NCI-H510A treated with DMSO at 0.1 percent for 48 hours (cell line): ENCODE results near the gene RADIL.
"Not testable (repeated sequence)": the region's sequence is repeated elsewhere in the genome, so short reads cannot be mapped to it uniquely, and the experiment has no call there.

Experiments
- DNase-seq: peaks from one replicate; lab custom pipeline; 2025; lab: John Stamatoyannopoulos, UW

Gene RADIL, protein sequence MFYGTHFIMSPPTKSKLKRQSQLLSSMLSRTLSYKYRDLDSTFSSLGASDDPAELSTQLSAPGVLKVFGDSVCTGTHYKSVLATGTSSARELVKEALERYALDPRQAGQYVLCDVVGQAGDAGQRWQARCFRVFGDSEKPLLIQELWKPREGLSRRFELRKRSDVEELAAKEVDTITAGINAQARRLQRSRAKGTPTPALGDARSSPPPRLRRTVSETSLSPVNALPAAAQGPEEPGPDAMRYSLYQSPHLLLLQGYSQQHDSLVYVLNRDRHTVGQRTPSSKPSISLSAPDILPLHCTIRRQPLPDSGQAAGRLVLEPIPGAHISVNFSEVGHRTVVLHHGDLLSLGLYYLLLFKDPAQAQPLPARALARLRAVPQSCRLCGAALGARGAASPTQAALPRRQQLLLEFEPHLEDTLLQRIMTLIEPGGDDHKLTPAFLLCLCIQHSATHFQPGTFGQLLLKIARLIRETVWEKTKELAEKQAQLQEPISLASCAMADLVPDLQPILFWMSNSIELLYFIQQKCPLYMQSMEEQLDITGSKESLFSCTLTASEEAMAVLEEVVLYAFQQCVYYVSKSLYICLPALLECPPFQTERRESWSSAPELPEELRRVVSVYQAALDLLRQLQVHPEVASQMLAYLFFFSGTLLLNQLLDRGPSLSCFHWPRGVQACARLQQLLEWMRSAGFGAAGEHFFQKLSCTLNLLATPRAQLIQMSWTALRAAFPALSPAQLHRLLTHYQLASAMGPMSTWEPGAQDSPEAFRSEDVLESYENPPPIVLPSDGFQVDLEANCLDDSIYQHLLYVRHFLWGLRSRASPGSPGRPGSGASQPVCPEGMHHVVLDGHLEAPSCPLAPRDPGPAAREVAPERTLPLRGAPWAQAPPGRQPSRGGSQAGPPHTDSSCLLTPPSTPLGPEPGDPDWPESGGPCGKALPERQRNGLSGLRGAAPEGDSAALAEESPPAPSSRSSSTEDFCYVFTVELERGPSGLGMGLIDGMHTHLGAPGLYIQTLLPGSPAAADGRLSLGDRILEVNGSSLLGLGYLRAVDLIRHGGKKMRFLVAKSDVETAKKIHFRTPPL

DNA sequence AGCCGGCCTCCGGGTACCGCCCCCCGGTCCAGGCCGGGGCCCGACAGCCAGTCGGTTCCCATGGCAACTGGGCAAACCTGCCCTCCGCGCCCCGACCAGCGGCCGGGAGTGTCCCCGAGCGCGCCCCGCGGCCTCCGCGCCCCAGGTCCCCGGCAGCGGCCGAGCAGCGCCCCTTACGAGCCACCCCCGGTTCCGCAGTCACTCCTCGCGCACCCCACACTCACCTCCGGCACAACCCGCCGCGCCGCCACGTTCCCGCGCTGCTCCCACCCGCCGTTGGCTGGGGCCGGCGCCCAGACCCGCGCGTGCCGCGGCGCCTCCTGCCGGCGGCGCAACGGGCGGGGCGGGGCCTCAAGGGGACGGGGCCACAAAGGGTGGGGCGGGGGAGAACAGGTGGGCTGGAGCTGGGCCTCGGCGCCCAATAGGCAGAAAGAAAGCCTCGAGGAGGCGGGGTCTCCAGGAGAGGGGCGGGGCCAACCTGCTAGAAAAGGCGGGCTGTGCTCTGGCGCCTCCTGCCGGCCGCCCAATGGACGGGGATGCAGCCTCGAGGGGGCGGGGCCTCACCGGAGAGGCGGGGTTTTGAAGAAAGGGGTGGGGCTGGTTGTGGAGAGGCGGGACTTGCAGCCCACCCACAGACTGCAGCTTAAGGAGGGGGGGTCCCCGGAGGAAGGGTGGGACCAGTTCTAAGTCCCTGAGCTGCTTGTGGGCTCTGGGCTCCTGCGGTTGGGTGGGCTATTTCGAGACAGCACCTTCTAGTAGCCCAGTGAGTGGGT is at the start of gene RADIL:
Gene RADIL, minus strand, starts transcription at position 345 of the 773 bp plus-strand sequence. CDS start 5,577 bp downstream, outside the sequence.
- peak; percentile 21 for DNase-seq

DNA sequence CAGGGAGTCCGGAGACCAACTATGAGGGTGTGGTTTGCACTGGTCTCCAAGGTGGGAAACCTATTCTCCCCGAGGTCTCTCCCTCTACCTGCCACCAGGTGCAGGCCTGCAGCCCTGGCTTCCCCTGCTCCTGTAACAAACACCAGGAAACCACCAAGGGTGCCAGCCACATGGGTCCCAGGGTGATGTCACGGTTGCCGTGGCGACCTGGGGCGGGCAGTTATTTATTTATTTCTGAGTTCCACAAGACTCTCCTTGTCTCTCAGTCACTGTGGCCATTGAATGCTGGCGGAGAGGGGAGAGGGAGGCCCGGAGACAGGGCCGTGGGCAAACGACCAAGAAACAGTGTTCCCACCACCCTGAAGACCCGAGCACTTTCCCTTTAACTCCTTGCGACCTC is 48.4 kb upstream of the RADIL start:
- DNase-seq = peak; percentile 77

DNA sequence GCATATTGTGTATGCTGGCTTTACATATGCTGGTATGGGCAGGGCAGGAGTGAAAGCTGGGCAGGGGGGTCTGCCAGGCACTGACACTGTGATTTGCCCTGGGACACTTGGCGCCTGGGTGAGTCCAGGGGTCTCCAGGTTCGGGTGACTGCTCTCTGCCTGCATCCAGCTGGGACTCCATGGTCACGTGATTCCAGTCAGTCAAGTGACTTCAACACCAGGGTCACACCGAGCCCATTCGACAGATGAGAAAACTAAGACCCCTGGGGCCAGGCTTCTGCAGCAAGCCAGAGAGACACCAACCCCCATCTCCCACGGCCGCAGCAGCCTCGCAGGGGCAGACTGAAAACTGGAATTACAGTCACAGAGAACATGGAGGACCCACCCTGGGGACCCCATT is 45.5 kb upstream of the RADIL start:
- DNase-seq = no peak

DNA sequence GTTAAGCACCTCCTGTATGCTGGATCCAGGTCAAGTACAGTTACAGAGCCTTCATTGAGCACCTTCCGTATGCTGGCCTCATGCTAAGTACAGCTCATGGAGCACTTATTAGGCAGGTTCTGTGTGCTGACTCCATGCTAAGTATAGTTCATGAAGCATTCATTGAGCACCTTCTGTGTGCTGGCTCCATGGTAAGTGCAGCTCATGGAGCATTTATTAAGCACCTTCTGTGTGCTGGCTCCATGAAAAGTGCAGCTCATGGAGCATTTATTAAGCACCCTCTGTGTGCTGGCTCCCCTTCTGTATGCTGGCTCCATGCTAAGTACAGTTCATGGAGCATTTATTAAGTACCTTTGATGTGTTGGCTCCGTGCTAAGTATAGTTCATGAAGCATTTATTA is 44.9 kb upstream of the RADIL start:
- DNase-seq = no peak

DNA sequence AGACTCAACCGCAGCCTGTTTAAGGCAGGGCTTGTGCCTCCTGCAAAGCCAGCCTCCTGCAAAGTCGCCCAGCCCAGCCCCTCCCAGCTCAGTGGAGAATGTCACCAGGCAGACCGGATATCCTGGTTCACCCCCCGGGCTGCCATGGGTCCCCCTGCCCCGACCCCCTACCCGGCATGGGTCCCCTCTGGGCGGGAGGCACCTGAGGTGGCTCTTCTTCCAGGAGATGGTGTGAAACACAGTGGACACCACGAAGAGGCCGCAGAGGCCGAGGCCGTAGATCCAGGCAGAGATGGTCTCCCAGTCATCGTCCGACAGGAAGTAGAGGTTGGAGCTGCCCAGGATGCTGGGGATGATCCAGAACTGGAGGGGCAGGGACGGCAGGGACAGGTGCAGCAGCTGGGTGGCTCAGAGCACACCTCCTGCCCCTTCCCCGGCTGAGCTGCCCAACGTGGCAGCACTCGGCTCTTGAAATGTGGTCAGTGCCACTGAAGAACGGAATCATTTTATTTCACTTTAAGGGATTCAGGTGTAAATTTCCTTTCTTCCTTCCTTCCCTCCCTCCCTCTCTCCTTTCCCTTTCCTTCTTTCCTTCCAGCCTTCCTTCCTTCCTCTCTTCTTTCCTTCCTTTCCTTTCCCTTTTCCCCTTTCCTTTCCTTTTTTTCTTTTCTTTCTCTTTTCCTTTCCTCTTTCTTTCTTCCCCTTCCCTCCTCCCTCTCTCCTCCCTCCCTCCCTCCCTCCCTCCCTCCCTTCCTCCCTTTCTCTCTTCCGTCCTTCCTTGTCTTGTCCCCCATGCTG is 36.7 kb upstream of the RADIL start:
- DNase-seq = no peak

DNA sequence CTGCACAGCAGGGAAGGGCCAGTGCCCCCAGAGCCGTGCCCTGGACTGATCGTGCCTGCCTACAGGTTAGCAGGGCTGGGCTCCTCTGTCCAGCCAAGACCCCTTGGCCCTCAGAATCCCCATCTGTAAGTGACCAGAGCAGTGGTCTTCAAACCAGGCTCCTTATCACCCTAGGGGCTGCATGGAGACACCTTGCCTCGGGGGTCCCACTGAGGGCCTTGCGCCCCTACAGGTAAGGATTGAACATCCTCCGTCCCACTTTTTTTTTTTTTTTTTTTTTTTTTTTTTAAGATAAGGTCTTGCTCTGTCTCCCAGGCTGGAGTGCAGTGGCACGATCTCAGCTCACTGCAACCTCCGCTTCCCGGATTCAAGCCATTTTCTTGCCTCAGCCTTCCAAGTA is 32.6 kb upstream of the RADIL start:
- no peak for DNase-seq

DNA sequence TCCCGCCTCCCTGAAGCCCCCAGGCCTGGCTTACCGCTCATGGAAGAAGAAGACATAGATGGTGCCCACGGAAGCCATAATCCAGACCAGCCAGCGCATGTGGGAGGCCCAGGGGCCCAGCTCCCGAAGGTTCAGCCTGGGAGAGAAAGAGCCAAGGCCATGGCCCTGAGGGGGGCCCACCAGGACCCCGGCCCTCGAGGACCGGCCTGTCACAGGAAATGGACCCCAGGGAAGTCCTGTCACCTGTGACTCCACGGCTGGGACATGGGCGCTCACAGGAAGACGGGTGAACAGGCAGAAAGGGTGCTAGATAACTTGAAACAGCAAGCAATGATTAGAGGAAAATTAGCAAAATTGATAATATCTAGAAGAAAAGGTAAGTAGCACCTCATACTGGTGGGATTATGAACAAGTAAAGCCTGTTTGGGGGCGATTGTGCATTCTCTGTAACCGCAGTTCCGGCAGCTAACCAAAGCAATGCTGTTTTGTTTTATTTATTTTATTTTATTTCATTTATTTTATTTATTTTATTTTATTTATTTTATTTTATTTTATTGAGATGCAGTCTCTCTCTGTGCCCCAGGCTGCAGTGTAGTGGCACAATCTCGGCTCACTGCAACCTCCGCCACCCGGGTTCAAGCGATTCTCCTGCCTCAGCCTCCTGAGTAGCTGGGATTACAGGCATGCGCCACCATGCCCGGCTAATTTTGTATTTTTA is 27.8 kb upstream of the RADIL start:
- no peak for DNase-seq

DNA sequence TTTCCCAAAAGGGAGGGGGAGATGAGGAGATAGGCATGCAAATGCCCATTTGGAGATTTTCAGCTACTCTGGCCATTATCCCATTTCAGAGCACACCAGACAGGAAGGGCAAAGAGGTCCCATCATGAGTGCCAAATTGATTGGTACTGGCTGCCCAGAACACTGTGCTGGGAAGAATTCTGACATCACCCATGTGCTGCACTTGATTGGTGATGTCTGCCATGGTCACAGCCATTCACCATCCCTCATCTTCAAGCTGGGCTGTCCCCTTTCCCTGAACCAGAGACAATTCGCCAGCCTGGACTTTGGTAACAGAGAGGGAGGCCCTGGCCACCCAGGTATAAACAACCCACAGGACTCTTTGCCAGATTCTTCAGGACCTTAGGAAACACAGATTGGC is 23.2 kb upstream of the RADIL start:
- no peak for DNase-seq

DNA sequence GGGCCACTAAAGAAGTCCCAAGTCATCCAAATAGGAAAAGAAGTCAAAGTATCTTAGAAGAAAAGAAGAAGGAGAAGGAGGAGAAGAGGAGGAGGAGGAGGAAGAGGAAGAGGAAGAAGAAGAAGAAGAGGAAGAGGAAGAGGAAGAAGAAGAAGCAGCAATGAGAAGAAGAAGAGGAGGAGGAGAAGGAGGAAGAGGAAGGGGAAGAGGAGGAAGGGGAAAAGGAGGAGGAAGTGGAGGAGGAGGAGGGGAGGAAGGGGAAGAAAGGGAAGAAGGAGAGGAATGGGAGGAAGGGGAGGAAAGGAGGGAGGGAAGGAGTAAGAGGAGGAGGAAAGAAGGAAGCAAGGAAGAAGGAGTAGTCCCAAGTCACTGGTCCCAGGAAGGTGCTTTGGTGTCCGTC is 21.7 kb upstream of the RADIL start:
- no peak for DNase-seq

DNA sequence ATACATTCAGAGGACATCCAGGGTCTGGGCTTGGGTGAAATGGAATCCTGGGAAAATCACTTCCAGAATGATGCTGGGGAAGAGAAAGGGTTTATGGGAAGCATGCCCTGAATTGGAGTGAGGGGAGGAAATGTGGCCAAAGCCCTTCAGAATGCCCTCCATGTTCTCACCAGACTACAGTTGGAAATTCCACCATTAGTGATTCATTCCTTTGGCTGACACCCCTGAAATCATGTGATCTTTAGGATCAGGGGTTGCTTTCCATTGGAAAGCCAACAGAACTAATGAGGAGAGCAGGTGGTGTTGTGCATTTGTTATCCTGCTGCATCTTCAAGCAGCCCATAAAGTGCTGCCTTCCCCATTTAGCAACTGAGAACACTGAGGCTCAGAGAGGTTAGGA is 20.8 kb upstream of the RADIL start:
- no peak for DNase-seq

DNA sequence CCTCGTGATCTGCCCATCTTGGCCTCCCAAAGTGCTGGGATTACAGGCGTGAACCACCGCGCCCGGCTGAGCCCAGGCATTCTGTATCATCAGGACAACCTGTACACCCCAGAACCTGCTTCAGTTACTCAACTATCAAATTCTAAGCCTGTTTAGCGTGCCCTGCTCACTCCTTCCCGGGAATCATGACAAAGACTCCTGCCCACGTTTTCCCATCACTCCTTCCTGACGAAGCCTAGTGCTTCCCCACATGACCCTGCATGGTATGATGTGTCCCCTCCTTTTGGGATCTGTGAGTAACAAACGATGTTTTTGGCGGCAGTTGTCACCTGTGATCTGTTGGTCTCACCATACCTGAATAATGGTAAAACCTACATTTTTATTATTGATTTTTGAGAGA is 12.2 kb upstream of the RADIL start:
- no peak for DNase-seq

DNA sequence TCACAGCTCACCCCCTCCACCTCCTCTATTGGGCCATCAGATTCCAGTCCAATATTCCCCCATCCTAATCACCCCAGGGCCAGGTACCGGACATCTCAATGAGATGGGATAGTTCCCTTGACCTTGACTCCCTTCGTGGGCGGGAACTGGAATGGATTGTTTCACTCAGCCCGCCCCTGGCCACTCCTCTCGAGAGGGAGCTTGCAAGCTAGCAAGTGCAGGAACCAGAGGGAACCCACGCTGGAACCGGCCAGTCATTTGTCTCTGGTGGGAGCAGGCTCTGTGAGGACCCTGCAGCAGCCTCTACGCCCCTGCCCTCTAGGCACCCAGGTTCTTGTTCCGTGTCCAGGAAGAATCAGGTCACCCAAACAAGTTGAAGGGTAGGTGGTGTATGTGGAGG is 11.0 kb upstream of the RADIL start:
- DNase-seq = no peak

DNA sequence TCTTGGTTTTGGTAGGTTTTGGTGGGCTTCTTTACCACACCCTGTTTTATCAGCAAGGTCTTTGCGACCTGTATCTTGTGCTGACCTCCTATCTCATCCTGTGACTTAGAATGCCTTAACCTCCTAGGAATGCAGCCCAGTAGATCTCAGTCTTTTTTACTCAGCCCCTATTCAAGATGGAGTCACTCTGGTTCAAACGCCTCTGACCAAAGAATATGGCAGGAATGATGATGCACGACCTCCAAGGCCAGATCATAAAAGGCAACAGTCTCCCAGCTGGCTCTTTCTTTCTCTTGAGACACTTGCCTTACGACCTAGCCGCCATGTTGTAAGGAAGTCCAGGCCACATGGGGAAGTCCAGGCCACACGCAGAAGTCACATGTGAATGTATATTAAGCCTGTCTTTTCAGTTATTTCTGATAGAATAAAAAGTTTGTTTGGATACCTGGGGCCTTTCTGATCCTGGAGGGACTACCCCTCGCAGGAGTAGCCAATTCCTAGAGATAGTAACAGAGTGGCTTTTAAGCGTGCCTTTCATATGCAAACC is 10.5 kb upstream of the RADIL start:
- no peak for DNase-seq

DNA sequence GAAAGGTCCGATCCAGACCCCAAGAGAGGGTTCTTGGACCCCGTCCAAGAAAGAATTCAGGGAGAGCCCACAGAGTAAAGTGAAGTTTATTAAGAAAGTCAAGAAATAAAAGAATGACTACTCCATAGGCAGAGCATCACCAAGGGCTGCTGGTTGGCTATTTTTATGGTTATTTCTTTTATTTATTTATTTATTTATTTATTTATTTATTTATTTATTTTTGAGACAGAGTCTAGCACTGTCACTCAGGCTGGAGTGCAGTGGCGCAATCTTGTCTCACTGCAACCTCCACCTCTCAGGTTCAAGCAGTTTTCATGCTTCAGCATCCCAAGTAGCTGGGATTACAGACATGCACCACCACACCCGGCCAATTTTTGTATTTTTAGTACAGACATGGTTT is 9.7 kb upstream of the RADIL start:
- DNase-seq = not testable (repeated sequence)

DNA sequence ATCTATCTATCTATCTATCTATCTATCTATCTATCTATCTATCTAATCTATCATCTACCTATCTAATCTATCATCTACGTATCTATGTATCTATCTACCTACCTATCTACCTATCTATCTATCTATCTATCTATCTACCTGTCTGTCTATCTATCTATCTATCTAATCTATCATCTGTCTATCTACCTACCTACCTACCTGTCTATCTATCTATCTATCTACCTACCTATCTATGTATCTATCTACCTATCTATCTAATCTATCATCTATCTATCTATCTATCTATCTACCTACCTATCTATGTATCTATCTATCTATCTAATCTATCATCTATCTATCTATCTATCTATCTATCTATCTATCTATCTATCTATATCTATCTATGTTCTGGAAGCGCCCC is 8.0 kb upstream of the RADIL start:
- not testable (repeated sequence) for DNase-seq

DNA sequence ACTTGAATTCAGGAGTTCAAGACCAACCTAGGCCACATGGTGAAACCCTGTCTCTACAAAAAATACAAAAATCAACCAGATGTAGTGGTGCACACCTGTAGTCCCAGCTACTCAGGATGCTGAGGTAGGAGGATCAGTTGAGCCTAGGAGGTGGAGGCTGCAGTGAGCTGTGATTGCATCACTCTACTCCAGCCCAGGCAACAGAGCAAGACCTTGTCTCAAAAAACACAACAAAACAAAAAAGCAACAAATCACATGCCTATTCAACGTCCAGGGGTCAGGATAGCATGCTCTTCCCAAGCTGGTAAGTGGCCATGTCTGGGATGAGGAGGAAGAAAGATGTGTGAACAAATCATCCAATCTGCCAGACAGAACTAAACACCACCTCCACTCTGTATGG is 6.2 kb upstream of the RADIL start:
- DNase-seq = no peak

DNA sequence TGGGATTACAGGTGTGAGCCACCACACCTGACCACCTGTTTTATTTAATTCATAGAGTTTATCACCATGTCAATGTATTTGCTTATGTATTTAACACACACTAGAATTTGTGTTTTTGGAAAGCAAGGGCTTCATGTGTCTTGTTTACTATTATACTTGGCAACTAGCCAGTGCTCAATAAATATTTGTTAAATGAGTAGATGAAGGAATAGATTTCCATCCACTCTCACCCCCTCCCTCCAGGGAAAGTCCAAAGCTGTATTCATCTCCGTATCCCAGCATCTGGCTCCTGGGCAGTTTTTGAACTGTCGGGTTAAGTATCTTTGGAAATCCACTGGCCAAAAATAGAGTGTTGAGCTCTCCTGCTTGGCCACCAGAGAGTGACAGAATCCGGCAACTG is 4.6 kb upstream of the RADIL start:
- DNase-seq = peak; percentile 19

DNA sequence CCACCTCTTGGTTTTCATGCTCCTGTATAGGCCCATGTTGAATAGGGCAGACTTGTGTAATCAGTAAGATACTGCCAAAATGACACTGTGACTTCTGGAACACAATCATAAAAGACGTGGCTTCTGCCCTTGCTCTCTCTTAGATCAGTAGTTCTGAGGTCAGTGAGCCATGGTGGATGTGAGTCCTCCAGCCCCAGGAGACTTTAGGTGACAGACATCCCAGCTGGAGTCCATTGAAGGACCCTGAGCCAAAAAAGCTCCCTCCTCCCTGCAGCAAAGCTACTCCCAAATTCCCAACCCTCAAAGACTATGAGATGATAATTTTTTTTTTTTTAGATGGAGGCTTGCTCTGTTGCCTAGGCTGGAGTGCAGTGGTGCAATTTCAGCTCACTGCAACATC is 3.2 kb upstream of the RADIL start:
- no peak for DNase-seq

DNA sequence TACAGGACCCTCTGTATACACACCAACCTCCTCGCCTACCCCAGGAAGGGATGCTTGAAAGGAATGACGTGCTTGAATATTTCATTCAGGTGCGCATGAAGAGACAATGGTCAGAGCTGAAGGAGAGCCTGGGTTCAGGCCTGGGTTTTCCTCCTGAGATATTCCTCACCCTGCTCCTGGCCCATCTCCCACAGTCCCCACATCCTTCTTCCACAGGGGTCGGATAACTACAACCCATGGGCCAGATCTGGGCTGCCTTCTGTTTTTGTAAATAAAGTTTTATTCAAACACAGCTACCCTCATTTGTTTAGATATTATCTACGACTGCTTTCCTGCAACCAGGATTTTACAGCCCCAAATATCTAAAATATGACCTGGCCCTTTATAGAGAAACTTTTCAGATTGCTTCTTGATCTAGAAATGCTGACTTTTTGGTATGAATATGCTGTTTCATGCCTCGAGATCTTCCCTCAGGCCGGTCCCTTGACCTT is 1.8 kb upstream of the RADIL start:
- DNase-seq = no peak

DNA sequence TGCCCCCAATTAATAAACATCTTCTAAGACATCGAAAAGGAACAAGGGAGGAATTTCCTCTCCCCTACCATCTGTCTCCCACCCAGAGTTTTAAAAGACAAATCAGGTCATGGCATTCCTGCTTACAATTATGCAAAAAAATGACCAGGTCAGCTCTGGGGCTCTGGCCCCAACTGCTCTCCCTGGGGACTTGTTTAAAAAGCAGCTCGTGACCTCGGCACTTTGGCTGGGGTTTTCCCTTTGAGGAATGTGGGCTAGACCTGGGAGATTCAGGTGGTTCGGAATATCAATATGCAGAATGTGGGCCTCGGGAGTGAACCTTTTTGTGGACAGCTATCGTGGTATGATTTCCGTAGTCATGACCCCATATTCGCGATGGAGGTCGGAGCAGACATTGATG is 648 bp upstream of the RADIL start:
- no peak for DNase-seq
